ENCODE measurements around the gene GPR39.
"Not testable (repeated sequence)": the region's sequence is repeated elsewhere in the genome, so short reads cannot be mapped to it uniquely, and the experiment has no call there.

The GPR39 gene

GRCh38 chr2:132416723-132417395 lies at the start of gene GPR39:
GPR39 (plus strand) TSS chr2:132416805.
- DNase-seq, result no peak

GRCh38 chr2:132368191-132368590 lies 48.4 kb upstream of the GPR39 start:
- no peak for DNase-seq

- DNase-seq, result no peak
Measured at GRCh38 chr2:132372276-132372675, 44.3 kb upstream of the GPR39 start.

- no peak for DNase-seq
Measured at GRCh38 chr2:132373391-132374135, 43.0 kb upstream of the GPR39 start.

- DNase-seq, result no peak
Measured at GRCh38 chr2:132374151-132374550, 42.5 kb upstream of the GPR39 start.

GRCh38 chr2:132374551-132374950 lies 42.1 kb upstream of the GPR39 start:
- DNase-seq, result no peak

- DNase-seq, result no peak
Measured at GRCh38 chr2:132374961-132375360, 41.6 kb upstream of the GPR39 start.

- DNase-seq, result no peak
Measured at GRCh38 chr2:132381376-132381775, 35.2 kb upstream of the GPR39 start.

GRCh38 chr2:132383956-132384355 lies 32.6 kb upstream of the GPR39 start:
- no peak for DNase-seq

- DNase-seq, result no peak
Measured at GRCh38 chr2:132384491-132385151, 32.0 kb upstream of the GPR39 start.

GRCh38 chr2:132387126-132387525 lies 29.5 kb upstream of the GPR39 start:
- DNase-seq, result no peak

GRCh38 chr2:132390076-132390475 lies 26.5 kb upstream of the GPR39 start:
- no peak for DNase-seq

GRCh38 chr2:132391378-132391777 lies 25.2 kb upstream of the GPR39 start:
- no peak for DNase-seq

- no peak for DNase-seq
Measured at GRCh38 chr2:132392221-132392620, 24.4 kb upstream of the GPR39 start.

- DNase-seq, result no peak
Measured at GRCh38 chr2:132392879-132393278, 23.7 kb upstream of the GPR39 start.

GRCh38 chr2:132397042-132397441 lies 19.6 kb upstream of the GPR39 start:
- not testable (repeated sequence) for DNase-seq

- DNase-seq, result no peak
Measured at GRCh38 chr2:132400169-132400900, 16.3 kb upstream of the GPR39 start.

GRCh38 chr2:132400901-132401240 lies 15.7 kb upstream of the GPR39 start:
- DNase-seq, result no peak

- no peak for DNase-seq
Measured at GRCh38 chr2:132401326-132401725, 15.3 kb upstream of the GPR39 start.

- no peak for DNase-seq
Measured at GRCh38 chr2:132403146-132403545, 13.5 kb upstream of the GPR39 start.

- DNase-seq, result no peak
Measured at GRCh38 chr2:132404056-132404455, 12.5 kb upstream of the GPR39 start.

GRCh38 chr2:132407784-132408183 lies 8.8 kb upstream of the GPR39 start:
- DNase-seq, result no peak

- DNase-seq, result no peak
Measured at GRCh38 chr2:132412021-132412420, 4.6 kb upstream of the GPR39 start.

Data from activated CD8-positive, alpha-beta memory T cell treated with anti-CD3 and anti-CD28 coated beads for 24 hours (primary cell).